Bronchial epithelial cell (primary cell): ENCODE data around the gene SCAI. TPM values are rescaled to one million over a fixed set of nuclear protein-coding genes. Genes with fewer than 3 reads are reported as not detected.

Experiments used
- DNase-seq: peaks from one replicate; pipeline ENCODE4 v3.0.0-alpha.2; 2010; ENCODE audit warnings: low read depth
- FAIRE-seq: peaks from 2 replicates; lab custom pipeline; 2011; peaks lifted over from hg19 to GRCh38; lab: Jason Lieb, UNC
- H3K27me3 ChIP-seq: 2 replicates; pipeline ENCODE4 v1.5.1; 2011; ENCODE audit warnings: low read length; ENCODE audit not compliant: control insufficient read depth, insufficient read depth
- H3K36me3 ChIP-seq: 2 replicates; pipeline ENCODE4 v1.5.1; 2011; ENCODE audit warnings: low read length; ENCODE audit not compliant: control insufficient read depth, insufficient read depth
- H3K4me3 ChIP-seq: 2 replicates; pipeline ENCODE4 v1.5.1; 2011; ENCODE audit warnings: mild to moderate bottlenecking, low read depth, low read length, control low read depth
- CTCF ChIP-seq: IDR thresholded peaks from 2 replicates; pipeline ENCODE4 v1.5.1; 2011; ENCODE audit warnings: mild to moderate bottlenecking, moderate library complexity, low read length, control low read depth, inconsistent platforms; ENCODE audit not compliant: insufficient read depth, severe bottlenecking
- total RNA-seq: library from RNA; depleted of rRNA; stranded (reverse); fragments of >200 nt; gene quantifications from 2 replicates; pipeline ENCODE4 v1.2.1, GENCODE V29; 2014

SCAI gene
- total RNA-seq, 1 donor from 2014 or later = 7.1 TPM

GRCh38 chr9:125106285-125106893, 36.9 kb downstream of the SCAI start:
- H3K36me3 ChIP-seq = no peaks in the 10 kb centered on the region
- H3K27me3 ChIP-seq = no peaks in the 10 kb centered on the region
- no peak for DNase-seq
- no peak for FAIRE-seq
- no peak for TF ChIP-seq CTCF
- H3K4me3 ChIP-seq = no peak overlapping the region

GRCh38 chr9:125103770-125104460, 39.4 kb downstream of the SCAI start:
- Histone ChIP-seq H3K27me3 (no peaks in the 10 kb centered on the region), H3K4me3 (no peak overlapping the region), H3K36me3 (no peaks in the 10 kb centered on the region)
- FAIRE-seq (no peak), DNase-seq (no peak)
- no peak for TF ChIP-seq CTCF

GRCh38 chr9:125103021-125103420, 40.3 kb downstream of the SCAI start:
- no peaks in the 10 kb centered on the region for H3K27me3 ChIP-seq
- TF ChIP-seq CTCF = no peak
- FAIRE-seq = no peak
- no peak overlapping the region for H3K4me3 ChIP-seq
- H3K36me3 ChIP-seq = no peaks in the 10 kb centered on the region
- no peak for DNase-seq

- Histone ChIP-seq H3K36me3 (no peaks in the 10 kb centered on the region), H3K4me3 (no peak overlapping the region), H3K27me3 (no peaks in the 10 kb centered on the region)
- DNase-seq = no peak
- no peak for TF ChIP-seq CTCF
- FAIRE-seq = no peak
These were observed 42.5 kb downstream of the SCAI start for GRCh38 chr9:125100822-125101221.

GRCh38 chr9:125099816-125100215, 43.5 kb downstream of the SCAI start:
- TF ChIP-seq CTCF = no peak
- DNase-seq (no peak), FAIRE-seq (no peak)
- H3K36me3 ChIP-seq = no peaks in the 10 kb centered on the region
- H3K4me3 ChIP-seq = no peak overlapping the region
- H3K27me3 ChIP-seq = no peaks in the 10 kb centered on the region
